Caco-2 (cell line): Measurements from ENCODE around the gene OGFOD1. TPM values are rescaled to one million over a fixed set of nuclear protein-coding genes. Genes with fewer than 3 reads are reported as not detected.

Experiments
- BruUV-seq: library from RNA; stranded (reverse); fragments of 400-500 nt; replicated peaks from 2 replicates; lab custom pipeline; 2021; lab: Mats Ljungman, UMichigan
- CTCF ChIA-PET: fragments of 300-600 bp; sonication (Branson Sonifier 250); formaldehyde crosslinking; loops from one replicate; lab custom pipeline; 2022; ENCODE audit warnings: antibody characterized with exemption; lab: Charles Lee
- POLR2A ChIA-PET: fragments of 300-600 bp; sonication (Branson Sonifier 250); formaldehyde crosslinking; loops from one replicate; lab custom pipeline; 2022; ENCODE audit warnings: antibody characterized with exemption; lab: Charles Lee
- DNase-seq, 2 experiments: peaks; one replicate each; pipeline versions ENCODE4 v3.0.0 to v3.0.0-alpha.2; 2020 to 2022
- H3K27me3 ChIP-seq: replicated peaks from 2 replicates; pipeline ENCODE4 v1.6.0; 2011; ENCODE audit warnings: low read length; ENCODE audit not compliant: control insufficient read depth, insufficient read depth
- H3K36me3 ChIP-seq: 2 replicates; pipeline ENCODE4 v1.5.1; 2011; ENCODE audit warnings: low read length; ENCODE audit not compliant: control insufficient read depth, insufficient read depth
- H3K4me1 ChIP-seq: fragments of 250-450 bp; sonication (Bioruptor Pico); 2 replicates; pipeline ENCODE4 v1.5.1; 2020; ENCODE audit warnings: mild to moderate bottlenecking
- H3K4me3 ChIP-seq: 2 replicates; pipeline ENCODE4 v1.5.1; 2011; ENCODE audit warnings: low read depth, mild to moderate bottlenecking, control low read depth, low read length
- H3K9me3 ChIP-seq: fragments of 250-450 bp; sonication (Bioruptor Pico); 2 replicates; pipeline ENCODE4 v1.5.1; 2020; ENCODE audit warnings: mild to moderate bottlenecking, moderate library complexity
- H3K27ac Mint-ChIP-seq: one replicate; pipeline ENCODE4 v1.8.0; 2022; ENCODE audit warnings: mixed read lengths; ENCODE audit not compliant: unreplicated experiment
- H3K27me3 Mint-ChIP-seq: one replicate; pipeline ENCODE4 v1.8.0; 2022; ENCODE audit warnings: mixed read lengths; ENCODE audit not compliant: insufficient read depth, unreplicated experiment
- H3K36me3 Mint-ChIP-seq: one replicate; pipeline ENCODE4 v1.8.0; 2022; ENCODE audit warnings: mild to moderate bottlenecking, mixed read lengths; ENCODE audit not compliant: insufficient read depth, unreplicated experiment
- H3K4me1 Mint-ChIP-seq: one replicate; pipeline ENCODE4 v1.8.0; 2022; ENCODE audit warnings: low read depth, mixed read lengths; ENCODE audit not compliant: unreplicated experiment
- H3K4me3 Mint-ChIP-seq: one replicate; pipeline ENCODE4 v1.8.0; 2022; ENCODE audit warnings: mild to moderate bottlenecking, moderate library complexity, mixed read lengths; ENCODE audit not compliant: unreplicated experiment
- H3K9me3 Mint-ChIP-seq: one replicate; pipeline ENCODE4 v1.8.0; 2022; ENCODE audit warnings: mixed read lengths; ENCODE audit not compliant: unreplicated experiment
- CTCF ChIP-seq, 2 experiments: fragments of 200-600 bp in 1 of 2; IDR thresholded peaks; 1 replicate in 1 of 2; 2 replicates in 1 of 2; pipeline versions ENCODE4 v1.5.1 to v1.8.0; 2011 to 2022; ENCODE audit warnings: antibody characterized with exemption in 1 of 2, control low read depth in 1 of 2, inconsistent platforms in 1 of 2, low read depth in 1 of 2, low read length in 1 of 2, mild to moderate bottlenecking in 1 of 2, moderate library complexity in 1 of 2; ENCODE audit not compliant: insufficient read depth in 1 of 2, severe bottlenecking in 1 of 2, unreplicated experiment in 1 of 2
- intact Hi-C: fragments of 100-400 bp; cut with micrococcal nuclease; formaldehyde crosslinking; loops from one replicate; pipeline ENCODE4 v1.10.0; 2022; ENCODE audit not compliant: unreplicated experiment
- total RNA-seq: library from RNA; stranded (reverse); gene quantifications from 2 replicates; pipeline ENCODE4 v1.2.3, GENCODE V29; 2022

Gene OGFOD1
- total RNA-seq, 1 experiment from 2014 or later, result 79.0 TPM

DNA sequence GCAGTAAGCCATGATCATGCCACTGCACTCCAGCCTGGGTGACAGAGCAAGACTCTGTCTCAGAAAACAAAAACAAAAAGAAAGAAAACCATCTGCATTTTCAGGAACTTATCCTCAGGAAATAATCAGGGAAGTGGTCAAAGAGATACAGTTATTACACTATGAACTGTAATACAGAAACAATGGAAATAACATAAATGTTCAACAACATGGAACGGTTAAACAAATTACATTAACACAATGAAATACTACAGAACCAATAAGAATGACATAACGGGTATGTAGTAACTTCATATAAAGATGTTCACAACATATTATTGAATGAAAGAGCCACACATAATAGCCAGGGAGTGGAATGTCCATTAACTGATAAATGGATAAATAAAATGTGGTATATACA is 61.7 kb downstream of the OGFOD1 start:
- no peaks in the 10 kb centered on the region for H3K4me1 ChIP-seq
- Mint-ChIP-seq H3K9me3 (no peaks in the 10 kb centered on the region), H3K4me3 (no peak overlapping the region), H3K4me1 (no peaks in the 10 kb centered on the region), H3K27me3 (no peaks in the 10 kb centered on the region), H3K36me3 (no peaks in the 10 kb centered on the region), H3K27ac (no peak overlapping the region)
- no peak overlapping the region for H3K4me3 ChIP-seq
- TF ChIP-seq CTCF (IDR thresholded peaks at IDR 0.05; ENCODE audit: insufficient read depth in 1 of 2, low read depth in 1 of 2, low read length in 1 of 2, severe bottlenecking in 1 of 2, unreplicated experiment in 1 of 2), result no peak
- no peaks in the 10 kb centered on the region for H3K36me3 ChIP-seq
- intact Hi-C loops, result no loop called here
- no peaks in the 10 kb centered on the region for H3K9me3 ChIP-seq
- BruUV-seq, result no TSS peak
- H3K27me3 ChIP-seq, result no peaks in the 10 kb centered on the region
- DNase-seq, result no peak
- CTCF ChIA-PET, result interaction anchor here (1.7 kb wide), 2 partner anchors 19 to 88 kb away, joined by 6 to 16 read pairs; no protein-coding TSS in a partner anchor
- POLR2A ChIA-PET, result no interaction called here

DNA sequence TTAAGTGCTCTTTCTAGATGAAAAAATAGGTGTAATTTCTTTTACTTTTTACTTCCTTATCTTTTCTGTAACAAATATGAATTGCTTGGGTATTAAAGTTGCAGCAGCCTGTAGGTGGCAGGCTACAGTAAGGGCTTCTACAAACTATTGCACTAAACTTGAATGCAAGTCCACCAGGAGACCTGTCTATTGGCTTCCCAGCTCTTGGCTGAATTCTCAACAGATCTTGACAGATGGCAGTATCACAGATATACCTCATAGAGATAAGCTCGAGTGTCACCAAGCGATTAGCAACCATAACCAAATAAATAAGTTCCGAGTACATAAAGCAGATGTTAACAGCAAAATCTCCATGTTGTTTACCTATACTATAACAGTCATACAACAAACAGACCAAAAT is 62.6 kb downstream of the OGFOD1 start:
- Mint-ChIP-seq H3K4me3 (no peak overlapping the region), H3K4me1 (no peaks in the 10 kb centered on the region), H3K27me3 (no peaks in the 10 kb centered on the region), H3K36me3 (no peaks in the 10 kb centered on the region), H3K9me3 (no peaks in the 10 kb centered on the region), H3K27ac (no peak overlapping the region)
- Histone ChIP-seq H3K27me3 (no peaks in the 10 kb centered on the region), H3K36me3 (no peaks in the 10 kb centered on the region), H3K4me1 (no peaks in the 10 kb centered on the region), H3K9me3 (no peaks in the 10 kb centered on the region), H3K4me3 (no peak overlapping the region)
- POLR2A ChIA-PET, result no interaction called here
- DNase-seq, result peak; percentile 67 to 71
- peak; percentile 49 to 83 for TF ChIP-seq CTCF (IDR thresholded peaks at IDR 0.05; ENCODE audit: insufficient read depth in 1 of 2, low read depth in 1 of 2, low read length in 1 of 2, severe bottlenecking in 1 of 2, unreplicated experiment in 1 of 2)
- no TSS peak for BruUV-seq
- intact Hi-C loops, result loop anchor here (1.0 kb wide), 2 partner anchors 86 to 188 kb away; no protein-coding TSS in a partner anchor
- CTCF ChIA-PET, result interaction anchor here (0.6 to 1.7 kb wide), 9 partner anchors 19 to 224 kb away, joined by 3 to 17 read pairs (median 3); partner anchors contain the start of gene MT1X

DNA sequence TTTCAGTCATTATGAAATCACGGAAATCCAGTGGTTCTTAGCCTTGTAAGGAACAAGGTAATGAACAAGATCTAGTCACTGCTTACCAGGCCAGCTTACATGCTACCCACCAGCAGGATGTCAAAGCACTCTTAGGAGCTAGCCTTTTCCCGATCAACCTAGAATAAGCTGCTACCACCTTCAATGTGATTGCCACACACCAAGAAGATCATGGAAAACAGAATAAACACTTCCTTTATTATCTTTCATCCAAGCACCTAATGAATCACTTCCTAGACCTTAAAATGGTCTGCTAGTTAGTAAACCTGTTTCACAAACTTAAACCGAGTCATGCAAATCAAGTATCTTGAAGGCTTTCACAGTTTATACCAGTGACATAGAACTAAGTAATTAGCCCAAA is 63.5 kb downstream of the OGFOD1 start:
- H3K36me3 ChIP-seq, result no peaks in the 10 kb centered on the region
- H3K4me1 Mint-ChIP-seq, result no peaks in the 10 kb centered on the region
- no TSS peak for BruUV-seq

More for the DNA sequence above, 63.5 kb downstream of the OGFOD1 start:
- DNase-seq, result no peak
- Histone ChIP-seq H3K4me1 (no peaks in the 10 kb centered on the region), H3K27me3 (no peaks in the 10 kb centered on the region), H3K4me3 (no peak overlapping the region), H3K9me3 (no peaks in the 10 kb centered on the region)
- intact Hi-C loops, result loop anchor here (1.0 kb wide), 2 partner anchors 85 to 187 kb away; no protein-coding TSS in a partner anchor
- ChIA-PET CTCF (interaction anchor here (0.9 to 1.7 kb wide), 4 partner anchors 18 to 187 kb away, joined by 3 to 17 read pairs (median 11); partner anchors contain the start of gene MT1X), POLR2A (no interaction called here)
- Mint-ChIP-seq H3K4me3 (no peak overlapping the region), H3K9me3 (no peaks in the 10 kb centered on the region), H3K27ac (no peak overlapping the region), H3K27me3 (no peaks in the 10 kb centered on the region), H3K36me3 (no peaks in the 10 kb centered on the region)
- no peak for TF ChIP-seq CTCF (IDR thresholded peaks at IDR 0.05; ENCODE audit: insufficient read depth in 1 of 2, low read depth in 1 of 2, low read length in 1 of 2, severe bottlenecking in 1 of 2, unreplicated experiment in 1 of 2)
